Bronchial epithelial cell (primary cell): ENCODE results near the gene SLIT3. TPM values are rescaled to one million over a fixed set of nuclear protein-coding genes. Genes with fewer than 3 reads are reported as not detected.

Experiments
- DNase-seq: peaks from one replicate; pipeline ENCODE4 v3.0.0-alpha.2; 2010; ENCODE audit warnings: low read depth
- FAIRE-seq: peaks from 2 replicates; lab custom pipeline; 2011; peaks lifted over from hg19 to GRCh38; lab: Jason Lieb, UNC
- H3K27me3 ChIP-seq: 2 replicates; pipeline ENCODE4 v1.5.1; 2011; ENCODE audit warnings: low read length; ENCODE audit not compliant: control insufficient read depth, insufficient read depth
- H3K36me3 ChIP-seq: 2 replicates; pipeline ENCODE4 v1.5.1; 2011; ENCODE audit warnings: low read length; ENCODE audit not compliant: control insufficient read depth, insufficient read depth
- H3K4me3 ChIP-seq: 2 replicates; pipeline ENCODE4 v1.5.1; 2011; ENCODE audit warnings: mild to moderate bottlenecking, low read depth, low read length, control low read depth
- CTCF ChIP-seq: IDR thresholded peaks from 2 replicates; pipeline ENCODE4 v1.5.1; 2011; ENCODE audit warnings: mild to moderate bottlenecking, moderate library complexity, low read length, control low read depth, inconsistent platforms; ENCODE audit not compliant: insufficient read depth, severe bottlenecking
- total RNA-seq: library from RNA; depleted of rRNA; stranded (reverse); fragments of >200 nt; gene quantifications from 2 replicates; pipeline ENCODE4 v1.2.1, GENCODE V29; 2014

The SLIT3 gene
- total RNA-seq, 1 donor from 2014 or later, result 0.79 TPM

GRCh38 chr5:169001394-169001793 is 299.5 kb downstream of the SLIT3 start:
- no peaks in the 10 kb centered on the region for H3K36me3 ChIP-seq
- H3K4me3 ChIP-seq, result no peak overlapping the region
- no peaks in the 10 kb centered on the region for H3K27me3 ChIP-seq
- no peak for FAIRE-seq
- TF ChIP-seq CTCF, result no peak
- DNase-seq, result no peak

- H3K4me3 ChIP-seq, result no peak overlapping the region
- no peaks in the 10 kb centered on the region for H3K36me3 ChIP-seq
- DNase-seq (no peak), FAIRE-seq (no peak)
- H3K27me3 ChIP-seq, result no peaks in the 10 kb centered on the region
- TF ChIP-seq CTCF, result no peak
Measured at GRCh38 chr5:168995024-168995423, 305.9 kb downstream of the SLIT3 start.

- no peak overlapping the region for H3K4me3 ChIP-seq
- H3K36me3 ChIP-seq, result no peaks in the 10 kb centered on the region
- peak; percentile 18 for TF ChIP-seq CTCF
- H3K27me3 ChIP-seq, result peaks cover 1% of the 10 kb centered on the region
- FAIRE-seq (no peak), DNase-seq (no peak)
Measured at GRCh38 chr5:168992687-168993086, 308.3 kb downstream of the SLIT3 start.

GRCh38 chr5:168992016-168992415 is 308.9 kb downstream of the SLIT3 start:
- no peak for TF ChIP-seq CTCF
- DNase-seq, result no peak

GRCh38 chr5:168991311-168991710 is 309.6 kb downstream of the SLIT3 start:
- no peak for FAIRE-seq

More at GRCh38 chr5:168992016-168992415, 308.9 kb downstream of the SLIT3 start:
- FAIRE-seq, result no peak
- Histone ChIP-seq H3K4me3 (no peak overlapping the region), H3K27me3 (peaks cover 1% of the 10 kb centered on the region), H3K36me3 (no peaks in the 10 kb centered on the region)

More at GRCh38 chr5:168991311-168991710, 309.6 kb downstream of the SLIT3 start:
- no peak for TF ChIP-seq CTCF
- Histone ChIP-seq H3K36me3 (no peaks in the 10 kb centered on the region), H3K27me3 (peaks cover 1% of the 10 kb centered on the region), H3K4me3 (no peak overlapping the region)
- DNase-seq, result no peak
